Mucosa of descending colon (tissue), 3 donors: ENCODE data around the gene CNFN. TPM values are rescaled to one million over a fixed set of nuclear protein-coding genes. Genes with fewer than 3 reads are reported as not detected.

Source experiments
- ATAC-seq: fragments of 200-7000 bp; cut with Tn5 transposase; one replicate; pipeline ENCODE4 v1.9.1; 2020; ENCODE audit warnings: mild to moderate bottlenecking, moderate library complexity
- DNase-seq, 3 donors: peaks; one replicate each; pipeline ENCODE4 v3.0.0-alpha.2; 2020
- H3K36me3 ChIP-seq: fragments of 200-600 bp; one replicate; pipeline ENCODE4 v1.8.0; 2021; ENCODE audit warnings: low read depth, mild to moderate bottlenecking
- H3K4me1 ChIP-seq: fragments of 200-600 bp; one replicate; pipeline ENCODE4 v1.8.0; 2021; ENCODE audit warnings: low read depth, mild to moderate bottlenecking
- H3K4me3 ChIP-seq: fragments of 200-600 bp; one replicate; pipeline ENCODE4 v1.8.0; 2021; ENCODE audit warnings: mild to moderate bottlenecking
- H3K9me3 ChIP-seq: fragments of 200-600 bp; one replicate; pipeline ENCODE4 v1.8.0; 2021; ENCODE audit warnings: mild to moderate bottlenecking
- CTCF ChIP-seq: fragments of 200-600 bp; IDR thresholded peaks from one replicate; pipeline ENCODE4 v1.8.0; 2022; ENCODE audit warnings: antibody characterized with exemption, mild to moderate bottlenecking
- intact Hi-C, 2 donors: fragments of 100-400 bp; cut with DNase I in 1 of 2; cut with micrococcal nuclease in 1 of 2; formaldehyde crosslinking; loops; one replicate each; pipeline versions ENCODE4 v1.11.0 to v1.11.1; 2022; cut with DNase I, micrococcal nuclease
- total RNA-seq, 3 donors: library from RNA; stranded (reverse); fragmentation: NEBNext Ultra II Directional in 2 of 3; extraction: Animal tissue kit (Norgen Biotek cat#: 25700) in 2 of 3; gene quantifications; one replicate each; pipeline versions ENCODE4 v1.2.1 to v1.2.4, GENCODE V29; 2021 to 2023
- donor health status: DM: no; HTN: no; CAD: no; lungs with moderate emphysema.
- donor health status: DM: no; HTN: no; CAD: no.
- donor health status: DM: no; HTN: yes; CAD: no.

Gene CNFN
- total RNA-seq, 3 donors from 2014 or later, result 1.7 to 4.0 (median 3.6) TPM

GRCh38 chr19:42353341-42354015, 36.6 kb downstream of the CNFN start:
- no peak overlapping the region for H3K4me3 ChIP-seq
- intact Hi-C loops, result no loop called here
- no peak for ATAC-seq
- TF ChIP-seq CTCF, result no peak
- no peaks in the 10 kb centered on the region for H3K9me3 ChIP-seq
- DNase-seq, result no peak
- H3K4me1 ChIP-seq, result no peaks in the 10 kb centered on the region
- H3K36me3 ChIP-seq, result no peaks in the 10 kb centered on the region

- no peak for ATAC-seq
- no peaks in the 10 kb centered on the region for H3K9me3 ChIP-seq
- no peak overlapping the region for H3K4me3 ChIP-seq
- intact Hi-C loops, result no loop called here
- H3K4me1 ChIP-seq, result no peaks in the 10 kb centered on the region
- no peak for DNase-seq
- H3K36me3 ChIP-seq, result no peaks in the 10 kb centered on the region
- no peak for TF ChIP-seq CTCF
Measured at GRCh38 chr19:42352301-42353259, 37.5 kb downstream of the CNFN start.

GRCh38 chr19:42351079-42351735, 38.9 kb downstream of the CNFN start:
- no peak for DNase-seq
- no peak overlapping the region for H3K4me3 ChIP-seq
- no peaks in the 10 kb centered on the region for H3K9me3 ChIP-seq
- TF ChIP-seq CTCF, result no peak
- no peak for ATAC-seq
- intact Hi-C loops, result no loop called here
- no peaks in the 10 kb centered on the region for H3K36me3 ChIP-seq
- no peaks in the 10 kb centered on the region for H3K4me1 ChIP-seq

GRCh38 chr19:42350417-42350816, 39.7 kb downstream of the CNFN start:
- Histone ChIP-seq H3K4me1 (no peaks in the 10 kb centered on the region), H3K36me3 (no peaks in the 10 kb centered on the region), H3K4me3 (no peak overlapping the region), H3K9me3 (no peaks in the 10 kb centered on the region)
- DNase-seq (no peak), ATAC-seq (no peak)
- TF ChIP-seq CTCF, result no peak
- intact Hi-C loops, result no loop called here

GRCh38 chr19:42349378-42350107, 40.6 kb downstream of the CNFN start:
- H3K9me3 ChIP-seq, result no peaks in the 10 kb centered on the region
- ATAC-seq (no peak), DNase-seq (no peak)
- intact Hi-C loops, result no loop called here
- TF ChIP-seq CTCF, result no peak
- H3K4me1 ChIP-seq, result no peaks in the 10 kb centered on the region
- H3K4me3 ChIP-seq, result no peak overlapping the region
- no peaks in the 10 kb centered on the region for H3K36me3 ChIP-seq
